DND-41 (cell line): ENCODE results near the gene KCTD6.

Experiments used
- ATAC-seq: fragments of 200-7000 bp; cut with Tn5 transposase; 3 replicates; pipeline ENCODE4 v1.9.1; 2021; ENCODE audit warnings: low read depth; ENCODE audit not compliant: insufficient read depth
- DNase-seq: peaks from one replicate; pipeline ENCODE4 v3.0.0-alpha.2; 2020
- H2AFZ ChIP-seq: 2 replicates; pipeline ENCODE4 v1.6.0; 2012; ENCODE audit warnings: low read depth, low read length
- H3K27ac ChIP-seq: 2 replicates; pipeline ENCODE4 v1.5.1; 2012; ENCODE audit warnings: low read length, inconsistent platforms
- H3K27me3 ChIP-seq: fragments of 200-600 bp; sonication (generic); 2 replicates; pipeline ENCODE4 v1.6.0; 2012; ENCODE audit warnings: low read length, mild to moderate bottlenecking, inconsistent platforms; ENCODE audit not compliant: insufficient read depth, poor library complexity
- H3K36me3 ChIP-seq: 2 replicates; pipeline ENCODE4 v1.5.1; 2012; ENCODE audit warnings: low read length, inconsistent platforms; ENCODE audit not compliant: insufficient read depth
- H3K4me1 ChIP-seq: 2 replicates; pipeline ENCODE4 v1.5.1; 2012; ENCODE audit warnings: mild to moderate bottlenecking, low read length; ENCODE audit not compliant: insufficient read depth
- H3K4me2 ChIP-seq: 2 replicates; pipeline ENCODE4 v1.6.0; 2012; ENCODE audit warnings: mild to moderate bottlenecking, moderate library complexity, low read length, inconsistent platforms; ENCODE audit not compliant: insufficient read depth
- H3K4me3 ChIP-seq, 2 experiments: fragments of 200-600 bp in 1 of 2; shearing (Covaris generic) in 1 of 2; 2 replicates each; pipeline ENCODE4 v1.5.1; 2012 to 2016; ENCODE audit warnings: inconsistent platforms in 2 of 2, low read length in 2 of 2, mild to moderate bottlenecking in 2 of 2, low read depth in 1 of 2, moderate library complexity in 1 of 2
- H3K79me2 ChIP-seq: 2 replicates; pipeline ENCODE4 v1.6.0; 2012; ENCODE audit warnings: low read length, inconsistent platforms; ENCODE audit not compliant: insufficient read depth
- H3K9ac ChIP-seq: 2 replicates; pipeline ENCODE4 v1.6.0; 2012; ENCODE audit warnings: low read depth, mild to moderate bottlenecking, inconsistent platforms, low read length, moderate library complexity
- H3K9me3 ChIP-seq: 2 replicates; pipeline ENCODE4 v1.5.1; 2012; ENCODE audit warnings: low read length, moderate library complexity, mild to moderate bottlenecking, inconsistent platforms; ENCODE audit not compliant: insufficient read depth, severe bottlenecking
- H4K20me1 ChIP-seq: 2 replicates; pipeline ENCODE4 v1.6.0; 2012; ENCODE audit warnings: low read length; ENCODE audit not compliant: insufficient read depth
- EZH2 ChIP-seq: IDR thresholded peaks from 3 replicates; pipeline ENCODE4 v1.6.1; 2012; ENCODE audit warnings: borderline replicate concordance, low read depth, mild to moderate bottlenecking, moderate library complexity, low read length, inconsistent platforms; ENCODE audit not compliant: severe bottlenecking
- TF ChIP-seq, protein P1 (sequence below): IDR thresholded peaks from 2 replicates; pipeline ENCODE4 v1.5.1; 2012; ENCODE audit warnings: borderline replicate concordance, low read length, moderate library complexity, mild to moderate bottlenecking; ENCODE audit not compliant: poor library complexity, severe bottlenecking; ENCODE audit errors: extremely low read depth

The KCTD6 gene

DNA sequence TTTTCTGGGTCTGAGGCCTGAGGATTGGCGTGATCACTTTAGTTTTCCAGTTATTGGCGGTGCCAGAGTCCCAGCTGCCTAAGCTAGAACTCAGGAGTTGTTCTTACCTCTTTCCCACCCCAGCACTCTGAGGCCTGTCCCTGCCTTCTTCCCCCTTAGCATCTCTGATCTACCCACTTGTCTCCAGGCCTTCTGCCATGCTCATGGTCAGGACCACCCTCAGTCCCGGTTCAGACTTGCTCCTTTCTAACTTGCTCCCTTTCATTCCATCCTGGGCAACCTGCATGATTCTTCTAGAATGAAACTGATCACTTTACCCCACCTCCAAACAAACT is 29.4 kb downstream of the KCTD6 start:
- Histone ChIP-seq H3K9me3 (no peaks in the 10 kb centered on the region), H3K4me3 (no peak overlapping the region), H3K36me3 (no peaks in the 10 kb centered on the region), H4K20me1 (no peaks in the 10 kb centered on the region), H3K4me1 (no peaks in the 10 kb centered on the region), H2AFZ (no peak overlapping the region), H3K27me3 (no peaks in the 10 kb centered on the region), H3K4me2 (no peak overlapping the region), H3K27ac (no peak overlapping the region), H3K9ac (no peak overlapping the region), H3K79me2 (no peaks in the 10 kb centered on the region)
- TF ChIP-seq, protein P1, sequence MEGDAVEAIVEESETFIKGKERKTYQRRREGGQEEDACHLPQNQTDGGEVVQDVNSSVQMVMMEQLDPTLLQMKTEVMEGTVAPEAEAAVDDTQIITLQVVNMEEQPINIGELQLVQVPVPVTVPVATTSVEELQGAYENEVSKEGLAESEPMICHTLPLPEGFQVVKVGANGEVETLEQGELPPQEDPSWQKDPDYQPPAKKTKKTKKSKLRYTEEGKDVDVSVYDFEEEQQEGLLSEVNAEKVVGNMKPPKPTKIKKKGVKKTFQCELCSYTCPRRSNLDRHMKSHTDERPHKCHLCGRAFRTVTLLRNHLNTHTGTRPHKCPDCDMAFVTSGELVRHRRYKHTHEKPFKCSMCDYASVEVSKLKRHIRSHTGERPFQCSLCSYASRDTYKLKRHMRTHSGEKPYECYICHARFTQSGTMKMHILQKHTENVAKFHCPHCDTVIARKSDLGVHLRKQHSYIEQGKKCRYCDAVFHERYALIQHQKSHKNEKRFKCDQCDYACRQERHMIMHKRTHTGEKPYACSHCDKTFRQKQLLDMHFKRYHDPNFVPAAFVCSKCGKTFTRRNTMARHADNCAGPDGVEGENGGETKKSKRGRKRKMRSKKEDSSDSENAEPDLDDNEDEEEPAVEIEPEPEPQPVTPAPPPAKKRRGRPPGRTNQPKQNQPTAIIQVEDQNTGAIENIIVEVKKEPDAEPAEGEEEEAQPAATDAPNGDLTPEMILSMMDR, result no peak
- no peak for TF ChIP-seq EZH2
- no peak for DNase-seq
- no peak for ATAC-seq

DNA sequence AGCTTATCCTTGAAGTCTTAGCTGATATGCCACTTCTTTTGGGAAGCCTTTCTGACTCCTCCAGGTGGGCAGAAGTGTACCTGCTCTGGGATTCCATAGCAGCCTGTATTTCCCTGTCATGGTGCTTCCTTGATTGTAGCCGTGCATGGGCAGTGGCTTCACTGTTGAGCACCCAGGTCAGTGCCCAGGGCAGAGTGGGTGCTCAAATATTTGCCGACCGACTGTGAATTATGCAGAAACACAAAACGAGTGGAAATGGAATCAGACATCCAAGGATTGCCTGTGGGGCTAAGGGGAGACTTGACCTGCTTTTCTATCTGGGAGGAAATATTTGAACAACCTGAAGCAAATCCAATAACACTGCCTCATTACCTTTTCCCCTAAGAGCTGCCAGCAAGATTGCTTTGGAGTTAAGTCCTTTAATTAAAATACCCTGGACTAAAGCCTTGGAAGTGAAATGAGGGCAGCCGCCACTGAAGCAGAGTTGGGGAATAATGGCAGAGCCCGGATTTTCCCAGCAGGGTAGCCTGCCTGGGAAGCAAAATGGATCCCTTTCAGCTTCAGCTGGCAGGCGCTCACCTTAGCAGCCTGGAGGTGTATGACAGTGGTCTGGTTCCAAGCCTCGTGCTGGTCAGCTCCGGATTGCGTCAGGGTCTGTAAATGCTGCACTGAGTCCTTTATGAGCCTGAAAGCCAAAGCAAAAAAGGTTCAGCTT is 30.2 kb downstream of the KCTD6 start:
- H4K20me1 ChIP-seq, result no peaks in the 10 kb centered on the region
- H3K9me3 ChIP-seq, result no peaks in the 10 kb centered on the region
- TF ChIP-seq, protein P1, result no peak
- TF ChIP-seq EZH2, result no peak
- no peaks in the 10 kb centered on the region for H3K4me1 ChIP-seq
- no peak overlapping the region for H3K4me3 ChIP-seq
- no peak overlapping the region for H3K4me2 ChIP-seq
- DNase-seq (no peak), ATAC-seq (no peak)
- H3K9ac ChIP-seq, result no peak overlapping the region
- no peaks in the 10 kb centered on the region for H3K27me3 ChIP-seq
- H3K79me2 ChIP-seq, result no peaks in the 10 kb centered on the region
- no peak overlapping the region for H2AFZ ChIP-seq
- H3K27ac ChIP-seq, result no peak overlapping the region
- H3K36me3 ChIP-seq, result no peaks in the 10 kb centered on the region

- DNase-seq, result no peak
- Histone ChIP-seq H3K4me2 (no peak overlapping the region), H3K4me3 (no peak overlapping the region), H3K36me3 (no peaks in the 10 kb centered on the region), H3K4me1 (no peaks in the 10 kb centered on the region), H4K20me1 (no peaks in the 10 kb centered on the region), H3K27ac (no peak overlapping the region), H3K79me2 (no peaks in the 10 kb centered on the region), H3K9me3 (no peaks in the 10 kb centered on the region), H3K27me3 (no peaks in the 10 kb centered on the region), H2AFZ (no peak overlapping the region), H3K9ac (no peak overlapping the region)
- ATAC-seq, result no peak
- no peak for TF ChIP-seq EZH2
- TF ChIP-seq, protein P1, result no peak
Observed at GRCh38 chr3:58522759-58523425, 31.0 kb downstream of the KCTD6 start.
